HG02623 (cell line): ENCODE data around the gene PNLDC1.
"Not testable (repeated sequence)": the region's sequence is repeated elsewhere in the genome, so short reads cannot be mapped to it uniquely, and the experiment has no call there.

Source experiments
- ATAC-seq: cut with Tn5 transposase; IDR thresholded peaks from one replicate; pipeline ENCODE4 v1.9.1; 2021; ENCODE audit warnings: moderate library complexity; ENCODE audit not compliant: unreplicated experiment

PNLDC1 gene

DNA sequence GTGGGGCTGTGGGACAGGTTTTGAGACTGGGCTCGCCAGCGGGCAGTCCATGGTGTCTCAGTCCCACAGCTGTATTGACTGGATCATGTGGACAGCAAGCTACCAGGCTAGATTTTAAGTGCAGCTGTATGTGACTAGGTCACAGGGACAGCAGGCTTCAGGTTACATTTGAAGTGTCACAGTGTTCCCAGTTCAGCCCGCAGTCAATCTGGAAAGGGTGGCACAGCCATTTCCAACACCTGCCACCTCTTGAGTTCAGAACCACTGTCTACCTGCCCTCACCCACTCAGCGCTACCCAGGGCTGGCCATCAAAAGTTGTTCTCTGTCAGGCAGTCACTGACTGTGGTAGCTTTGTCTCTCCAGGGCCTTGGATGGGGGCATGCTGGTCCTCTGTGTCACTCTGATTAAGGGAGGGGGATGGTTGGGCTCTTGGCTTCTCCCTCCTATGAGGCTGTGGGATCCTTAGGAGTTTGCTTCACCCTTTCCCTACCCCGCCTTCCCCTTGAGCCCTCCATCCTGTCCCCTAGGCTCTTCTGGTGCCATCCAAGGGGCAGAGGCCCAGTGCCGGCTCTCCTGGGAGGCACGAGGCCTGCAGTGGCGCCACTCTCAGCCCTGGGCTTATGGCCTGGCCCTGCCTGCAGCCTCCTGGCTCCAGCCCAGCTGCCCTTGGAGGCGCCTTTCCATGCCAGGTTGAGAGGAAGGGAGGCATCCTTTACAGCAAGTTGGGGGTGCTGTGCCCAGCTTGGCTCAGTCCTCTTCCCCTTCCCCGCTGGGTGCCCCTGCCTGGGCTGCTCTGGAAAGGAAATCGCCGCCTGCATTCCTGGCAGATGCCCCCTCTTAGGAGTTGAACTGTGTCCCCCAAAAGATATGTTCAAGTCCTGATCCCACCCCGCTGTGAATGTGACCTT, 44.9 kb downstream of the PNLDC1 start:
- ATAC-seq: no peak

DNA sequence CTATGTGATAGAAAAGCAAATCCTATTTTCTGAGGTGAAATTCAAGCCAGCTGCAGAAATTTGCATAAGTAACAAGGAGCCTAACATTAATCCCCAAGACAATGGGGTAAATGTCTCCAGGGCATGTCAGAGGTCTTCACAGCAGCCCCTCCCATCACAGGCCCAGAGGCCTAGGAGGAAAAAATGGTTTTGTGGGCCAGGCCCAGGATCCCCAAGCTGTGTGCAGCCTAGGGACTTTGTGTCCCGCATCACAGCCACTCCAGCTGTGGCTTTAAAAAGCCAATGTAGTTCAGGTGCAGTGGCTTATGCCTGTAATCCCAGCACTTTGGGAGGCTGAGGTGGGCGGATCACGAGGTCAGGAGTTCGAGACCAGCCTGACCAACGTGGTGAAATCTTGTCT, 48.5 kb downstream of the PNLDC1 start:
- not testable (repeated sequence) for ATAC-seq

DNA sequence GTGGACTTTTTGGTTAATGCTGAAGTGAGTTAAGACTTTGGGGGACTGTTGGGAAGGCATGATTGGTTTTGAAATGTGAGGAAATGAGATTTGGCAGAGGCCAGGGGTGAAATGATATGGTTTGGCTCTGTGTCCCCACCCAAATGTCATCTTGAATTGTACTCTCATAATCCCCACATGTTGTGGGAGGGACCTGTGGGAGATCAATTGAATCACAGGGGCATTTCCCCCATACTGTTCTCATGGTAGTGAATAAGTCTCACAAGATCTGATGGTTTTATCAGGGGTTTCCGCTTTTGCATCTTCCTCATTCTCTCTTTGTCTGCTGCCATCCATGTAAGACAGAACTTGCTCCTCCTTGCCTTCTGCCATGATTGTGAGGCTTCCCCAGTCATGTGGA, 49.8 kb downstream of the PNLDC1 start:
- ATAC-seq: not testable (repeated sequence)

DNA sequence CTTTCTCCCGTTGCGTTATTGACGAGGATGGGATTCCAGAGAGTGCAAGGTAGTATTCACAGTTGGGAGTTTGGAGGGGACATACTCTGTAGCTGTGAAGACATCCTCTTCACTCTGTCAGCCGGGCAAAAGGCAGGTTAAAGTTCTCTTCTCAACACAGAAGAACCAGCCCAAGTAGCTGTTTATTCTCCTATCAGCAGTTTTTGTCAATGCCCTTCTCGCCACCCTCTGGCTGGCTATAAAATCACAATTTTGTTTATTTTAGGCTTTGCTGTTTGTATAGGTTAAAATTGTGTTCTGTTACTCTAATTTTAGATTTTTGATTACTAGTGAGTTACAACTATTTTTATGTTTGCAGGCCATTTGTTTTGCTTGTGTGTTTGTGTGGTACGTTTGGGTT, 52.8 kb downstream of the PNLDC1 start:
- no peak for ATAC-seq

DNA sequence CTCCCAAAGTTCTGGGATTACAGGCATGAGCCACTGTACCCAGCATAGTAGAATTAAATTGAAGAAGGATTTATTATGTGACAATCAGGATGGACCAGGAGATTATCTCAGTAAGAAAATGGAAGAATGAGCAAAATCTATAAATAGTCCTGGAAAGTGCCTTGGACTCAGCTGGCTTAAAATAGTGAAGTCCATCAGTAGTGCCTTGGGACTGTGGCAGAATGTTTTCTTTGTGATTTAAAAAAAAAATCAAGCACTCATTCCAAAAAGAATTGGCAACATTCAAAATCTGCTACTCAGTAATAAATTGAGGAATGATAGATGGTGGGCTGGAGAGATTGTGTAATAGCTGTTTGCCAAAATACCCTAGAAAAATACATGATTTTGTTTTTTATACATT, 53.7 kb downstream of the PNLDC1 start:
- ATAC-seq: no peak

DNA sequence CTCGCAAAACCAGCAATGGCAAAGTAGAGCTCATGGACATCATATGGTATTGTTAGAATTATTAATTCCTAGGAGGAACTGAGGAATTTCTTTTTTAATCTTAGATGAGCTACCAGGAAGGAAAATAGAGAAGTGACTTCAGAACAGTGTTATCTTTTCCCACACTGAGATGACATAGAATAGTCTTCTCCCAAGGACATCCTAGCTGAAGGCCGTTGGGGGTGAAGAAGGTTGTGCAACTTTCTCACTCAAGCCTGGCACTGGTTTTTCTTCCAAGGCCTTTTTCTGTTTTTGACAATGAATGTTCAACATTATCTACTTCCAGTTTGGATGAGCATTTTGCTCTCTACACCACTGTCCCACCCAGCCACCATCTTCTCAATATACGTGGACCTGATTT, 54.9 kb downstream of the PNLDC1 start:
- no peak for ATAC-seq

DNA sequence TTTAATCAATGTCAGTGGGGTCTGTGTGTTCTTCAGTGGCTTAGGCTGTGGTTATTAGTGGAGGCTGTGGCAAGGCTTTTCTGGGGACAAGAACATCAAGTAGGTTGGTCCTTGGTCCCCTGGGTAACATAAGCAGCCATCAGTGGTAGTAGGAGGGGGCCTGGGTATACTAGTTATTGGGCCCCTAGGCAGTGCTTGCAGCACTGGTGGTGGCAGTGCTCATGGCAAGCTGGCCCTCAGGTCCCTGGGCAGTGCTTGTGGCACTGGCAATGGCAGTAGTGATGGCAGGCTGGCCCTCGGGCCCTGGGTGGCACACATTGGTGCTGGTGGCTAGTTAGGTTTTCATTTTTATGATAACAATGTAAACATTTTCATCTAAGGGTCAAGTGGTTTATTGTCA, 58.2 kb downstream of the PNLDC1 start:
- ATAC-seq: no peak

DNA sequence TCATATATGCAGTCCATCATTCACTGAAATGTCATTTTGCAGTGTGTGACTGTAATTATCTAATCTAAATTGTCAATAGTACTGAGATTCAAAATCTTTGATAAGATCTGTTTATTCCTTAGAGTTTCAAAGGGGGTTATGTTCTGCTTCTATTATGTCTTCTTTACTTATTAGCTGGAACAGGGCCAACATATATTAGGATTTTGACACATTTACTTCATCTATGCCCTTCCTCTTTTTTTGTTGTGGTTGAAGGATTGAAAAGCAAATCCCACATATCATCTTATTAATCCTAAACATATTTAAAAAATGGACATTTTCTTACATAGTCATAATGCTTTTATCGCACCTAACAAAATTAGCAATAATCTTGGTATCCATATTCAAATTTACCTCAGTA, 60.4 kb downstream of the PNLDC1 start:
- ATAC-seq: no peak

DNA sequence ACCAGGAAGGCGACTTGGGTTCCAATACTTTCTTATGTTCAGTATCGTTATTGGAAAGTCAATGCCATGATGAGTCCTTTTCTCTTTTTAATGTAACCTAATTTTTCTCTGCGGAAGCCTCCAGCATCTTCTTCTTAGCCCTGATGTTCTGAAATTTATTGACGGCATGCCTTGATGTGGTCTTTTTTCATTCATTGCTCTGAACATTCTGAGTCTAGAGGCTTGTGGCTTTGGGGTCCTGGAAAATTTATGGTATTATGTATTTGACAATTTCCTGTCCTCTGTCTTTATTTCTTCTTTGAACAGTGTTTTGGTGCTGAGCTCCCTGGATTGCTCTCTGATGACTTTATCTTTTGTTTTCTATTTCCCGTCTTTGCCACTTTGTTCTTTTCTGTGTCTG, 62.0 kb downstream of the PNLDC1 start:
- ATAC-seq: no peak

DNA sequence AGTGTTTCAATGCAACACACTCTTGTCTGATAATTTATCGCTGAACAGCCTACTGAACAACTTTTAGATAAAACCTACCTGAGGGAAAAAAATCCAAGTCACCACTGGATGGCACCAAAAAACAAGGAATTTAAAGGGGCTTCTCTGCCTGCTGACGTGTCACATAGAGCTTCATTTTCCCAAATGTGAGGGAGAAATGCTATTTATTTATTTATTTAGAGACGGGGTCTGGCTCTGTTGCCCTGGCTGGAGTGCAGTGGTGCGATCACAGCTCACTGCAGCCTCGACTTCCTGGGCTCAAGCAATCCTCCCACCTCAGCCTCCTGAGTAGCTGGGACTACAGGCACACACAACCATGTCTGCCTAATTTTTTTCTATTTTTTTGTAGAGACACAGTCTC, 63.3 kb downstream of the PNLDC1 start:
- not testable (repeated sequence) for ATAC-seq

DNA sequence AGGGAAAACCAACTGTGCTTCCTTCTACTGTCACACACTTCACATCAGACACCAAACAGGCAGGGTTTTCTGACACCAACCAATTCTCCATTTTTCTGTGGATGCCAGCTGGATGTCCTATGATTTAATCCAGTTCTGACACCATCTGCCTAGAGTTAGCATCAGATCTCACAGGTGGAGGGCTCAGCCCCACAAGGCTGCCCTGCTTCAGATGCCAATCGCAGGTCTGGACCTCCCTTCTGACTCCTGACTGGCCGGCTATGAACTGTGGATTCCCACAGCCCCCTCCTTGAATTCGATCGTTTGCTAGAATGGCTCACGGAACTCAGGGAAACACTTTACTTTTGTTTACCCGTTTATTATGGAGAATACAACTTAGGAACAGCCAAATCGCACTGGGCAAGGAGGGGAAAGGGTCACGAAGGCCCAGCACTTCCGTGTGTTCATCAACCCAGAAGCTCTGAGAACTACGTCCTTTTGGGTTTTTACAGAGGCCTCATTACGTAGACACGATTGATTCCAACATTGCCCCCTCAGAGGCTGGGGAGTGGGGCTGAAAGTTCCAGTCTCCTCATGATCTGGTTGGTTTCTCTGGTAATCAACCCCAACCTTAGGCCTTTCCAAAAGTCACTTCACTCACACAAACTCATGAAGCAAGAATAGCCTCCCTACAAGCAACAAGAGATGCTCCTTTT, 65.3 kb downstream of the PNLDC1 start:
- ATAC-seq: no peak

DNA sequence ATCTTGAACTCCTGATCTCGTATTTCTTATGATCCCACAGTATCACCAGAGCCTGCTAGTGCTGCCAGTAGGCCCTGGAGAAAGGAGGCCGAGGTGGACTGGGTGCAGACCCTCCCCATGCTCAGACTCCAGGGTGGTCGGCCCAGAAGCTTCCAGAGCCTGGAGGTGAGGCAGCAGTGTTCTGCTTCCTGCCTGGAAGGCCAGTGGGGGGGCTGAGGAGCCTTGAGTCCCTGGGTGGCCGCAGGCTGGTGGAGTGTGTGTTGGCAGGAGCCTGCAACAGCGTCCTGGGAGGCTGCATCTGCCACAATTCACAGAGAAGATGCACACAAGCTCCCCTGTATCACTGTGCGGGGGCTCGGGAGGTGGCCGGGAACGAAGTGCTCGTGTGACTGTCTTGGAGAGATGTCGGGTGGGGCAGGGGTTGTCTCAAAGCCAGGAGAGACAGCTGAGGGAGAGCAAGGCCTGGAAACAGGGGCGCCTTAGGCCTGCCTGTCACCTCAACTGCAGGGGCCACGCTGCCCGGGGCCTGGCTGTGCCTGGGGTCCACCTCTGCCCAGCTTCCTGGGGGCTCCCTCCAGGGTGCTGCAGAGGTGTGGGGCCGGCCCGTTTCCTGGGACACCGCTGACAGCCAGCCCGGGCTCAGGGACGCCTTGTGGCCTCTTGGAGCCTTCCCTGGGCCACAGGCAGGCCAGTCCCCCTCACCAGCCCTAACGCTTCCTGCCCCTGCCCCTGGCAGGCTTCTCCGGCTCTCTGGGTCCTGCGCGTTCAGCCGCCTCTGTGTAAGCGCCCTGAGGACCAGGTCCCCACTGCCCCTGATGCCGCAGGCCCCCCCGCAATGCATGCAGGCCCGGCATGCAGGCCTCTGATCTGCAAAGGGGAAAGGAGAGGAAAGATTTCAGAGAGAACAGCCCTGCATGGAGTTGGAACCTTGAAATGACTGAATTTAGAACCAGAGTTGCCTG, 66.5 kb downstream of the PNLDC1 start:
- no peak for ATAC-seq
